Loucy (cell line): Measurements from ENCODE around the gene SLC17A8.
A peak's percentile ranks its signal among the peaks of the same experiment; 100 is the strongest.

ENCODE experiments used
- H2AFZ ChIP-seq: fragments of 200-600 bp; sonication (generic); 2 replicates; pipeline ENCODE4 v1.6.0; 2016; ENCODE audit warnings: antibody characterized with exemption, mild to moderate bottlenecking, low read length, moderate library complexity
- H3F3A ChIP-seq: fragments of 200-600 bp; 2 replicates; pipeline ENCODE4 v1.6.0; 2016; ENCODE audit warnings: antibody characterized with exemption, low read depth, mild to moderate bottlenecking
- H3K27me3 ChIP-seq: fragments of 200-600 bp; sonication (generic); 2 replicates; pipeline ENCODE4 v1.6.1; 2014; ENCODE audit warnings: low read length, mild to moderate bottlenecking; ENCODE audit not compliant: insufficient read depth, poor library complexity, severe bottlenecking
- H3K36me3 ChIP-seq: fragments of 200-600 bp; sonication (generic); 2 replicates; pipeline ENCODE4 v1.6.1; 2016; ENCODE audit warnings: low read length; ENCODE audit not compliant: insufficient read depth
- H3K4me1 ChIP-seq: fragments of 200-600 bp; sonication (generic); 2 replicates; pipeline ENCODE4 v1.5.1; 2014; ENCODE audit warnings: low read length, mild to moderate bottlenecking; ENCODE audit not compliant: insufficient read depth, poor library complexity, severe bottlenecking
- H3K4me2 ChIP-seq: fragments of 200-600 bp; sonication (generic); 2 replicates; pipeline ENCODE4 v1.6.0; 2014; ENCODE audit warnings: antibody characterized with exemption, low read length, low read depth, mild to moderate bottlenecking; ENCODE audit not compliant: poor library complexity, severe bottlenecking
- H3K4me3 ChIP-seq: fragments of 200-600 bp; sonication (generic); 2 replicates; pipeline ENCODE4 v1.5.1; 2014; ENCODE audit warnings: low read length, mild to moderate bottlenecking, mixed read lengths; ENCODE audit not compliant: poor library complexity, severe bottlenecking
- H3K79me2 ChIP-seq: fragments of 200-600 bp; sonication (generic); 2 replicates; pipeline ENCODE4 v1.6.1; 2014; ENCODE audit warnings: low read length; ENCODE audit not compliant: insufficient read depth
- H3K9ac ChIP-seq: fragments of 200-600 bp; sonication (generic); 2 replicates; pipeline ENCODE4 v1.6.0; 2014; ENCODE audit warnings: mild to moderate bottlenecking, low read depth, low read length, moderate library complexity; ENCODE audit not compliant: poor library complexity, severe bottlenecking
- H3K9me2 ChIP-seq: fragments of 200-600 bp; sonication (generic); replicated peaks from 2 replicates; pipeline ENCODE4 v1.6.1; 2016; ENCODE audit warnings: low read depth, low read length, mixed read lengths
- H3K9me3 ChIP-seq: fragments of 200-600 bp; sonication (generic); 2 replicates; pipeline ENCODE4 v1.6.1; 2014; ENCODE audit warnings: mild to moderate bottlenecking, antibody characterized with exemption, low read length, low read depth; ENCODE audit not compliant: insufficient read depth
- H4K20me1 ChIP-seq: fragments of 200-600 bp; sonication (generic); 2 replicates; pipeline ENCODE4 v1.6.0; 2014; ENCODE audit warnings: antibody characterized with exemption, low read length, mild to moderate bottlenecking; ENCODE audit not compliant: insufficient read depth, poor library complexity, severe bottlenecking
- EZH2phosphoT487 ChIP-seq: fragments of 200-600 bp; IDR thresholded peaks from 2 replicates; pipeline ENCODE4 v1.6.1; 2018; ENCODE audit warnings: antibody characterized with exemption, mild to moderate bottlenecking, moderate library complexity, borderline replicate concordance
- TF ChIP-seq, protein P1 (sequence below): fragments of 200-600 bp; sonication (generic); conservative IDR thresholded peaks from 2 replicates; pipeline ENCODE4 v1.5.1; 2014; ENCODE audit warnings: mild to moderate bottlenecking, antibody characterized with exemption, low read length

Gene SLC17A8

GRCh38 chr12:100359248-100359647, 2.4 kb downstream of the SLC17A8 start:
- no peaks in the 10 kb centered on the region for H3K79me2 ChIP-seq
- TF ChIP-seq EZH2phosphoT487 = no peak
- TF ChIP-seq, protein P1, sequence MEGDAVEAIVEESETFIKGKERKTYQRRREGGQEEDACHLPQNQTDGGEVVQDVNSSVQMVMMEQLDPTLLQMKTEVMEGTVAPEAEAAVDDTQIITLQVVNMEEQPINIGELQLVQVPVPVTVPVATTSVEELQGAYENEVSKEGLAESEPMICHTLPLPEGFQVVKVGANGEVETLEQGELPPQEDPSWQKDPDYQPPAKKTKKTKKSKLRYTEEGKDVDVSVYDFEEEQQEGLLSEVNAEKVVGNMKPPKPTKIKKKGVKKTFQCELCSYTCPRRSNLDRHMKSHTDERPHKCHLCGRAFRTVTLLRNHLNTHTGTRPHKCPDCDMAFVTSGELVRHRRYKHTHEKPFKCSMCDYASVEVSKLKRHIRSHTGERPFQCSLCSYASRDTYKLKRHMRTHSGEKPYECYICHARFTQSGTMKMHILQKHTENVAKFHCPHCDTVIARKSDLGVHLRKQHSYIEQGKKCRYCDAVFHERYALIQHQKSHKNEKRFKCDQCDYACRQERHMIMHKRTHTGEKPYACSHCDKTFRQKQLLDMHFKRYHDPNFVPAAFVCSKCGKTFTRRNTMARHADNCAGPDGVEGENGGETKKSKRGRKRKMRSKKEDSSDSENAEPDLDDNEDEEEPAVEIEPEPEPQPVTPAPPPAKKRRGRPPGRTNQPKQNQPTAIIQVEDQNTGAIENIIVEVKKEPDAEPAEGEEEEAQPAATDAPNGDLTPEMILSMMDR = no peak
- no peak overlapping the region for H2AFZ ChIP-seq
- H3K4me2 ChIP-seq = no peak overlapping the region
- no peaks in the 10 kb centered on the region for H3K36me3 ChIP-seq
- no peaks in the 10 kb centered on the region for H3K9me3 ChIP-seq
- H3K27me3 ChIP-seq = no peaks in the 10 kb centered on the region
- H4K20me1 ChIP-seq = no peaks in the 10 kb centered on the region
- H3K4me1 ChIP-seq = no peaks in the 10 kb centered on the region
- no peaks in the 10 kb centered on the region for H3K9me2 ChIP-seq
- H3F3A ChIP-seq = no peaks in the 10 kb centered on the region
- H3K9ac ChIP-seq = no peak overlapping the region
- H3K4me3 ChIP-seq = no peak overlapping the region

GRCh38 chr12:100359822-100360221, 2.9 kb downstream of the SLC17A8 start:
- Histone ChIP-seq H3K9me2 (no peaks in the 10 kb centered on the region), H3K79me2 (no peaks in the 10 kb centered on the region), H3K4me1 (no peaks in the 10 kb centered on the region), H3K36me3 (no peaks in the 10 kb centered on the region), H3K27me3 (no peaks in the 10 kb centered on the region), H4K20me1 (no peaks in the 10 kb centered on the region), H3F3A (no peaks in the 10 kb centered on the region), H3K4me2 (no peak overlapping the region), H2AFZ (no peak overlapping the region), H3K4me3 (no peak overlapping the region), H3K9ac (no peak overlapping the region), H3K9me3 (no peaks in the 10 kb centered on the region)
- TF ChIP-seq, protein P1 = no peak
- TF ChIP-seq EZH2phosphoT487 = no peak

- Histone ChIP-seq H3K79me2 (no peaks in the 10 kb centered on the region), H3K4me2 (no peak overlapping the region), H3F3A (no peaks in the 10 kb centered on the region), H3K9me2 (no peaks in the 10 kb centered on the region), H3K9me3 (no peaks in the 10 kb centered on the region), H3K4me1 (no peaks in the 10 kb centered on the region), H4K20me1 (no peaks in the 10 kb centered on the region), H3K27me3 (no peaks in the 10 kb centered on the region), H3K9ac (no peak overlapping the region), H2AFZ (0 out of 2 replicates have a peak overlapping the region, but pooled peaks have one; percentile 49), H3K36me3 (no peaks in the 10 kb centered on the region), H3K4me3 (no peak overlapping the region)
- TF ChIP-seq EZH2phosphoT487 = no peak
- TF ChIP-seq, protein P1 = no peak
Observed at GRCh38 chr12:100360450-100360849, 3.6 kb downstream of the SLC17A8 start.
